ENCODE data around the gene TMEM140.

Gene TMEM140

DNA sequence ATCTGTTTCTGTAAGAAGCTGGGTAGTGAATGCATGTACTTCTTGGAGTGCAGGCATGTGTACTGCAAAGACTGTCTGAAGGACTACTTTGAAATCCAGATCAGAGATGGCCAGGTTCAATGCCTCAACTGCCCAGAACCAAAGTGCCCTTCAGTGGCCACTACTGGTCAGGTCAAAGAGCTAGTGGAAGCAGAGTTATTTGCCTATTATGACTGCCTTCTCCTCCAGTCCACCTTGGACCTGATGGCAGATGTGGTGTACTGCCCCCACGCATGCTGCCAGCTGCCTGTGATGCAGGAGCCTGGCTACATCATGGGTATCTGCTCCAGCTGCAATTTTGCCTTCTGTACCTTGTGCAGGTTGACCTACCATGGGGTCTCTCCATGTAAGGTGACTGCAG lies 18.9 kb upstream of the TMEM140 start:
- Histone ChIP-seq H3K36me3 (ENCODE audit: control insufficient read depth, insufficient read depth, low read length) (no peaks in the 10 kb centered on the region), H3K4me3 (ENCODE audit: low read length) (no peak overlapping the region), H3K27me3 (ENCODE audit: control insufficient read depth, insufficient read depth, low read length) (no peaks in the 10 kb centered on the region), H3K9me3 (ENCODE audit: control insufficient read depth, insufficient read depth, low read length) (no peaks in the 10 kb centered on the region), H3K27ac (ENCODE audit: low read length) (no peak overlapping the region), H3K4me1 (ENCODE audit: control insufficient read depth, insufficient read depth, low read length) (no peaks in the 10 kb centered on the region; the same call in 1 of the 2 replicates)
- no peak for DNase-seq (ENCODE audit: low read depth, low spot score)
- WGBS (ENCODE audit: insufficient coverage, insufficient read length): no CpG with 5 or more reads among the region's 1 CpG

DNA sequence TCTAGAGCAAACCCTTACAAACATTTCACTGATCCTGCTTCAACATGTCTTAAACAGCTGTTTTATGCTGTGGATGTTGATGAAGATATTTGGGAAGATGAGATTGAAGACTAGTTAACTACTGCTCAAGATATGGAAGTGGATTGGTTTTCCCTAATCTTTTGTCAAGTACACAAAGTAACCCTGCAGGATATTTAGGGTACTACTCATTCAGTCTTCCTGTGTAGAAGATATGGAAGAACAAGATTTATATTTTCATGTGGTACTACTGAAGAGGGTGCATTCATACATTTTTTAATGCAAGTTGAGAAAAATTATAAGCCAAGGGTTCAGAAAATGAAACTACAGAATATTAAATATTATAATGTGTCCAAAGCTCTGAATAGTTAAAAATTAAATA lies 18.3 kb upstream of the TMEM140 start:
- no peaks in the 10 kb centered on the region for H3K36me3 ChIP-seq (ENCODE audit: control insufficient read depth, insufficient read depth, low read length)
- no peak overlapping the region for H3K27ac ChIP-seq (ENCODE audit: low read length)
- no peaks in the 10 kb centered on the region; the same call in 1 of the 2 replicates for H3K4me1 ChIP-seq (ENCODE audit: control insufficient read depth, insufficient read depth, low read length)
- no peaks in the 10 kb centered on the region for H3K9me3 ChIP-seq (ENCODE audit: control insufficient read depth, insufficient read depth, low read length)
- H3K27me3 ChIP-seq (ENCODE audit: control insufficient read depth, insufficient read depth, low read length): no peaks in the 10 kb centered on the region
- no peak for DNase-seq (ENCODE audit: low read depth, low spot score)
- no peak overlapping the region for H3K4me3 ChIP-seq (ENCODE audit: low read length)

DNA sequence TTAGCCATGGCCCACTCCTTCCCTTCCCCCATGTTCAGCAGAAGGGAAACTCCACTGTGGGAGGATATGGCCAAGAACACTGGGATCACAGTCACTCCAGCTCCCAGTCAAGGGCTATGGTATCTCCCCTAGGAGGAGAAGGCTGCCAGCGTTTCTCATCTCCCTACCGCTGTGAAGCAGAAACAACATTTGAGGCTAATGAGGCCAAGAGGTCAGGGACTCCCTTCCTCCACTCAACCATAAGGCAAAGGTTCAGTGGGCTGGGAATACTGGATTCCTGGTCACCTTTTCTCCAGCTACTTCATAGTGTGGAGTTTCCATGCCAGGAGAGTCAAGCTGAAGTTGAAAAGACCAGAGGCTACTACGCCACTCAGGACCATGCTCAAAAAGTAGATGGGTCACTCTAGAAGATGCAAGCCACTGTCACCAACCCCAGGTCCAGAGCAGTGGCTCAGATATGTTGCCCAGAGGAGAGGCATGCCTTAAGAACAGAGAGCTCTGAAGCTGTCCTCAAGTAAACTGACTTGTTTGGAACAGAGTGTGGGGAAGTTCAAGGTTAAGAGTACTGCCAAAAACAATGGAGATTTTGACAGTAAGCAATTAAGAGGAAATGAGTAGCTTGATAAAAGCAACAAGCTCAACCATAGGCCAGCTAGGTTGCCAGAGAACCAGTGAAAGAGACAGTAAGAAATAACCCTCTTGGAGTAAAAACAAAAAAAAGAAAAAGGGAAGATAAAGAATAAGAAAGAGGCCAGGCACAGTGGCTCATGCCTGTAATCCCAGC lies 3.8 kb upstream of the TMEM140 start:
- no peak for DNase-seq (ENCODE audit: low read depth, low spot score)
- H3K4me3 ChIP-seq (ENCODE audit: low read length): no peak overlapping the region
- no peaks in the 10 kb centered on the region for H3K36me3 ChIP-seq (ENCODE audit: control insufficient read depth, insufficient read depth, low read length)
- WGBS (ENCODE audit: insufficient coverage, insufficient read length): no CpG with 5 or more reads among the region's 3 CpGs
- no peaks in the 10 kb centered on the region for H3K9me3 ChIP-seq (ENCODE audit: control insufficient read depth, insufficient read depth, low read length)
- no peaks in the 10 kb centered on the region for H3K27me3 ChIP-seq (ENCODE audit: control insufficient read depth, insufficient read depth, low read length)
- H3K4me1 ChIP-seq (ENCODE audit: control insufficient read depth, insufficient read depth, low read length): no peaks in the 10 kb centered on the region
- no peak overlapping the region for H3K27ac ChIP-seq (ENCODE audit: low read length)

DNA sequence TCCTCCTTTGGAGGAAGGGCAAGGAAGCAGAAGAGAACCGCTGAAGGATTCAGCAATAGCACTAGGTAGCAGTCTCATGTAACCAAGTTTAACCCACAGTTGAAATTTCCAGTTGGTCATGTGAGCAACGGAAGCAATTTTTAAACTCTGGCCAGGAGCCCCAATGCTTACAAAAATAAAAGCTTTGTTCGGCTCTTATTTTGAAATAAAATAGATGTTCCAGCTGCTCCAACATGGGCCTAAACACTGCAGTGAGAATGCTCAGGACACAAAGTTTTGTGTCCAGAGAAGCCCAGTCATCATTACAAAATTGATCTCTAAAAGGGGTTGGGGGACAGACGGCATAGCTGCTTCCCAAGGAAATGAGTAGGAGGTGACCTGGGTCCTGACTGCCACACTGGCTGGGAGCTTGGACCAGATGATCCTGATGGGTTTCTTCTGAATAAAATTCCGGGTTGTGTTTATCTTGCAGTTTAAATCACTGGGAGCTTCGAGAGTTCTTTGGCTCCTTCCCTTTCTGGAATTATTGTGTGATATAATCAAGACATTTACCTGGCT lies 452 bp upstream of the TMEM140 start:
- Histone ChIP-seq H3K27me3 (ENCODE audit: control insufficient read depth, insufficient read depth, low read length) (no peaks in the 10 kb centered on the region), H3K4me1 (ENCODE audit: control insufficient read depth, insufficient read depth, low read length) (no peaks in the 10 kb centered on the region), H3K36me3 (ENCODE audit: control insufficient read depth, insufficient read depth, low read length) (no peaks in the 10 kb centered on the region), H3K27ac (ENCODE audit: low read length) (no peak overlapping the region), H3K9me3 (ENCODE audit: control insufficient read depth, insufficient read depth, low read length) (no peaks in the 10 kb centered on the region), H3K4me3 (ENCODE audit: low read length) (no peak overlapping the region)
- WGBS (ENCODE audit: insufficient coverage, insufficient read length): no CpG with 5 or more reads among the region's 6 CpGs
- no peak for DNase-seq (ENCODE audit: low read depth, low spot score)

DNA sequence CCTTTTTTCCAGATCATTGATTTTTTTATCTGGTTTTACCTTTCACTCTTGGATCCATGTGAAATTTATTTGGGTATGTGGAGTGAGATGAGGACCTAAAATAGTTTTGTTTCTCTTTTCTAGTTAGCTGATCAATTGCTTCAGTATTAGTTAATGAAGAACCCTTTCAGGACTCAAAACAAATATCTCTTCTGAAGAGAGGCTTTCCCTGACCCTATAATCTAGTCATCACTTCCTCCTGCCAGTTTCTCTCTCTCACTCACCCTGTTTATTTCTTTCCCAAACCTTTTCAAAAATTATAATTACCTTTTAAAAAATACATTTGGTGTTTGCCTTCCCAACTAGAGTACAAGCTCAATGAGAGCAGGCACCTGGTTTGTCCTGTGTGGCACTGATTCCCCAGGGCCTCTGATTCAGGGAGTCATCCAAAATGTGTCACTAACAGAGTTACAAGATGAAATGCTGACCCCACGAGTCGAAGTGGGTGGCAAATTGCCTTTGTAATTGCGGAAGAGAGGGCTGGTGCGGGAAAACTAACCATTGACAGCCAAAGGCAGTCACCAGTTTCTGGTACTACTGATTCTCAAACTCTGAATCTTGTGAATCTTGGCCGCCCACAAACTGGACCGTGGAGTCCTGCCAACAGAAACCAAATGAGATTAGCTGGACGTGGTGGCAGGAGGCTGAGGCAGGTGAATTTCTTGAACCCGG lies 2.4 kb downstream of the TMEM140 start:
- Histone ChIP-seq H3K36me3 (ENCODE audit: control insufficient read depth, insufficient read depth, low read length) (no peaks in the 10 kb centered on the region), H3K9me3 (ENCODE audit: control insufficient read depth, insufficient read depth, low read length) (no peaks in the 10 kb centered on the region), H3K27me3 (ENCODE audit: control insufficient read depth, insufficient read depth, low read length) (no peaks in the 10 kb centered on the region), H3K4me3 (ENCODE audit: low read length) (no peak overlapping the region), H3K27ac (ENCODE audit: low read length) (no peak overlapping the region), H3K4me1 (ENCODE audit: control insufficient read depth, insufficient read depth, low read length) (no peaks in the 10 kb centered on the region)
- WGBS (ENCODE audit: insufficient coverage, insufficient read length): no CpG with 5 or more reads among the region's 8 CpGs
- DNase-seq (ENCODE audit: low read depth, low spot score): no peak

DNA sequence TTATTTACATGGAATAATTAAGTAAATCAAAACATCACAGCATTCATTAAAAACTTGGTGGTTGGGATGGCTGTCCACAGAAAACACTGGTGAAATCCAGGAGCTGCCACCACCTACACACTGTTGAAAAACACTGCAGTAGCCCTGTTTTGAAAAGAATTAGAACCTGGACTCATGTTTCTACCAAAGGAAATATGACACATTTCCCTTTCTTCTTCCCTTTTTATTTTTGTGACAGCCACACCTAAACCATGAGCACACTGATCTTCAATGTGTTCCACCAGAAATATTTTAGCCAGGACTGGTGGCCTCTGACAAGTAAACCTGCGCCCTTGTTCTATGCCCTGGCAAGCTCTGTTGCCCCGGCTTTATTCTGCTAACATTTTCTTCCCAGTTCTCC lies 3.3 kb downstream of the TMEM140 start:
- no peaks in the 10 kb centered on the region for H3K36me3 ChIP-seq (ENCODE audit: control insufficient read depth, insufficient read depth, low read length)
- no peak for DNase-seq (ENCODE audit: low read depth, low spot score)
- WGBS (ENCODE audit: insufficient coverage, insufficient read length): no CpG with 5 or more reads among the region's 2 CpGs
- H3K9me3 ChIP-seq (ENCODE audit: control insufficient read depth, insufficient read depth, low read length): no peaks in the 10 kb centered on the region
- H3K4me1 ChIP-seq (ENCODE audit: control insufficient read depth, insufficient read depth, low read length): no peaks in the 10 kb centered on the region
- H3K4me3 ChIP-seq (ENCODE audit: low read length): no peak overlapping the region
- no peaks in the 10 kb centered on the region for H3K27me3 ChIP-seq (ENCODE audit: control insufficient read depth, insufficient read depth, low read length)
- H3K27ac ChIP-seq (ENCODE audit: low read length): no peak overlapping the region

DNA sequence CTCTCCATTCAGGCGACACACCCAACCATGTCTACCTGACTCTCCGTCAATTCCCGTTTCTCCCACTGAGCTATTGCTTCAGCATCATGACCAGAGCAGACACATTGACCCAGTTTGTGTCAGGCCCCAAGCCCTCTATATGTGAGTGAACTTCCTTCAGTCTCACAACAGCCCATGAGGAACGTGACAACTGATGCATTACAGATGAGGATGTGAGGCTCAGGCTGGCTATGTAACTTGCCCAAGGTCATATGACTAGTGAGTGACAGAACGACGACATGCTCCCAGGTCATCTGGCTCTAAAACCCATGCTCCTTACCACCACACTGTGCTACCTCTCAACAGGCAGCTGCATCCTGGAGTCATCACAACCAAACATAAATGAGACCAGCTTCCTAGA lies 3.7 kb downstream of the TMEM140 start:
- Histone ChIP-seq H3K4me1 (ENCODE audit: control insufficient read depth, insufficient read depth, low read length) (no peaks in the 10 kb centered on the region), H3K27me3 (ENCODE audit: control insufficient read depth, insufficient read depth, low read length) (no peaks in the 10 kb centered on the region), H3K36me3 (ENCODE audit: control insufficient read depth, insufficient read depth, low read length) (no peaks in the 10 kb centered on the region), H3K9me3 (ENCODE audit: control insufficient read depth, insufficient read depth, low read length) (no peaks in the 10 kb centered on the region), H3K4me3 (ENCODE audit: low read length) (no peak overlapping the region), H3K27ac (ENCODE audit: low read length) (no peak overlapping the region)
- no peak for DNase-seq (ENCODE audit: low read depth, low spot score)
- WGBS (ENCODE audit: insufficient coverage, insufficient read length): no CpG with 5 or more reads among the region's 6 CpGs

DNA sequence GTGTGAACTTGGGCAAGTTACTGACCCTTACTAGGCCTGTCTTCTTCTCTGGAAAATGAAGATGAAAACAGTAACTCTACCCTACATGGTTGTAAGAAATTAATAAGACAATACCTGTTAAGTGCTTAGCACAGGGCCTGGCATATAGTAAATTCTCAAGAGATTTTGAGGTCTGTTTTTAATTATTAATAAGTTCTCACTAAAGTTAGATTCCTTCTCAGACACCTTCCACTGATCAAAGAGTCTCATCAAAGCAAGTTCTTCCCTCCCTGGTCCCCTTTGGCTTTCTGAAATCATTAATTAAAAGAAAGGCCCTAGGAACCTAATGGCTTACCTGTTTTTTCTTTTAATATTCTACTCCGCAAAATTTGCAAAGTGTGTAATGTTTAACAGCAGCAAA lies 4.6 kb downstream of the TMEM140 start:
- Histone ChIP-seq H3K4me1 (ENCODE audit: control insufficient read depth, insufficient read depth, low read length) (no peaks in the 10 kb centered on the region), H3K27ac (ENCODE audit: low read length) (no peak overlapping the region), H3K27me3 (ENCODE audit: control insufficient read depth, insufficient read depth, low read length) (no peaks in the 10 kb centered on the region), H3K4me3 (ENCODE audit: low read length) (no peak overlapping the region), H3K36me3 (ENCODE audit: control insufficient read depth, insufficient read depth, low read length) (no peaks in the 10 kb centered on the region; the same call in 1 of the 2 replicates), H3K9me3 (ENCODE audit: control insufficient read depth, insufficient read depth, low read length) (no peaks in the 10 kb centered on the region)
- DNase-seq (ENCODE audit: low read depth, low spot score): no peak
- WGBS (ENCODE audit: insufficient coverage, insufficient read length): no CpG with 5 or more reads among the region's 1 CpG

DNA sequence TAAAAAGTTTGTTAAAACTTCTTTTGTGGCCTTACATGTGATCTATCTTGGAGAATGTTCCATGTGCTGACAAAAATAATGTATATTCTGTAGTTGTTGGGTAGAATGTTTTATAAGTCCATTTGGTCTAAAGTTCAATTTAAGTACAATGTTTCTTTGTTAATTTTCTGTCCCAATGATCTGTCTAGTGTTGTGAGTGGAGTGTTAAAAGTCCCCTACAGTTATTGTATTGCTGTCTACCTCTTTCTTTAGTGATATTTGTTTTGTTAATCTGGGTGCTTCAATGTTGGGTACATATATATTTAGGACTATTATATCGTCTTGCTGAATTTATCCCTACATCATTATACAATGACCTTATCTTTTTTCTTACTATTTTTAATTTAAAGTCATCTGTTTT lies 6.9 kb downstream of the TMEM140 start:
- no peak for DNase-seq (ENCODE audit: low read depth, low spot score)
- H3K4me3 ChIP-seq (ENCODE audit: low read length): no peak overlapping the region
- WGBS (ENCODE audit: insufficient coverage, insufficient read length): no CpG with 5 or more reads among the region's 1 CpG
- no peak overlapping the region for H3K27ac ChIP-seq (ENCODE audit: low read length)
- no peaks in the 10 kb centered on the region for H3K27me3 ChIP-seq (ENCODE audit: control insufficient read depth, insufficient read depth, low read length)
- peaks cover 2% of the 10 kb centered on the region; the same call in 1 of the 2 replicates for H3K36me3 ChIP-seq (ENCODE audit: control insufficient read depth, insufficient read depth, low read length)
- no peaks in the 10 kb centered on the region for H3K4me1 ChIP-seq (ENCODE audit: control insufficient read depth, insufficient read depth, low read length)
- no peaks in the 10 kb centered on the region for H3K9me3 ChIP-seq (ENCODE audit: control insufficient read depth, insufficient read depth, low read length)

DNA sequence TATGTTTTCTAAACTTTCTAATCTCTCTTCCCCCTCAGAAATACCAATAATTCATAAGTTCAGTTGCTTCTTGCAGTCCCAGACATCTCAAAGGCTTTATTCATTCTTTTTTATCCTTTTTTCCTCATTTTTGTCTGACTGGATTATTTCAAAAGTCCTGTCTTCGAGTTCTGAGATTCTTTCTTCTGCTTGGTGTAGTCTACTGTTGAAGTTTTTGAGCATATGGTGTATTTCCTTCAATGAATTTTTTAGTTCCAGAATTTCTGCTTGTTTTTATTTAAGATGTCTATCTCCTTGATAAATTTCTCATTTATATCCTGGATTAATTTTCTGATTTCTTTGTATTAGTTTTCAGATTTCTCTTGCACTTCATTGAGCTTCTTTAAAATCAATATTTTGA lies 8.4 kb downstream of the TMEM140 start:
- peaks cover 3% of the 10 kb centered on the region; the same call in 1 of the 2 replicates for H3K4me1 ChIP-seq (ENCODE audit: control insufficient read depth, insufficient read depth, low read length)

More for the DNA sequence above, 8.4 kb downstream of the TMEM140 start:
- H3K36me3 ChIP-seq (ENCODE audit: control insufficient read depth, insufficient read depth, low read length): peaks cover 2% of the 10 kb centered on the region; the same call in 1 of the 2 replicates
- no CpG with 5 or more reads among the region's 1 CpG for WGBS (ENCODE audit: insufficient coverage, insufficient read length)
- H3K4me3 ChIP-seq (ENCODE audit: low read length): no peak overlapping the region
- H3K27ac ChIP-seq (ENCODE audit: low read length): no peak overlapping the region
- DNase-seq (ENCODE audit: low read depth, low spot score): no peak
- H3K9me3 ChIP-seq (ENCODE audit: control insufficient read depth, insufficient read depth, low read length): no peaks in the 10 kb centered on the region
- no peaks in the 10 kb centered on the region for H3K27me3 ChIP-seq (ENCODE audit: control insufficient read depth, insufficient read depth, low read length)
